NB4 (cell line): ENCODE measurements around the gene FABP3.

Source experiments
- DNase-seq: peaks from one replicate; pipeline ENCODE4 v3.0.0; 2010; ENCODE audit warnings: low read depth
- H3K4me3 ChIP-seq: one replicate; pipeline ENCODE4 v1.5.1; 2011; ENCODE audit warnings: mild to moderate bottlenecking, low read depth, low read length, moderate library complexity
- CTCF ChIP-seq: IDR thresholded peaks from one replicate; pipeline ENCODE4 v1.5.1; 2012; ENCODE audit warnings: low read depth, low read length
- MAX ChIP-seq: IDR thresholded peaks from 2 replicates; pipeline ENCODE4 v1.6.1; 2011; ENCODE audit warnings: low read depth, low read length
- MYC ChIP-seq: IDR thresholded peaks from 2 replicates; pipeline ENCODE4 v1.6.1; 2011; ENCODE audit warnings: low read depth, low read length
- POLR2A ChIP-seq: IDR thresholded peaks from 2 replicates; pipeline ENCODE4 v1.6.1; 2011; ENCODE audit warnings: mild to moderate bottlenecking; ENCODE audit not compliant: insufficient read length; ENCODE audit errors: extremely low read depth

The FABP3 gene

GRCh38 chr1:31356427-31356826 lies 16.4 kb downstream of the FABP3 start:
- no peak for DNase-seq
- no peak overlapping the region for H3K4me3 ChIP-seq
- TF ChIP-seq CTCF = no peak
- TF ChIP-seq MYC = no peak
- TF ChIP-seq POLR2A = no peak
- no peak for TF ChIP-seq MAX

- TF ChIP-seq CTCF (no peak), MYC (no peak), POLR2A (no peak), MAX (no peak)
- no peak for DNase-seq
These were observed 18.6 kb downstream of the FABP3 start for GRCh38 chr1:31354283-31354682.

GRCh38 chr1:31348449-31348848 lies 24.4 kb downstream of the FABP3 start:
- H3K4me3 ChIP-seq = no peak overlapping the region
- TF ChIP-seq MAX (no peak), POLR2A (no peak), MYC (no peak), CTCF (no peak)
- DNase-seq = no peak

More at GRCh38 chr1:31354283-31354682, 18.6 kb downstream of the FABP3 start:
- no peak overlapping the region for H3K4me3 ChIP-seq

- no peak overlapping the region for H3K4me3 ChIP-seq
- no peak for TF ChIP-seq MYC
- no peak for DNase-seq
These were observed 26.1 kb downstream of the FABP3 start for GRCh38 chr1:31346785-31347184.

GRCh38 chr1:31345635-31346034 lies 27.2 kb downstream of the FABP3 start:
- no peak for TF ChIP-seq MAX
- TF ChIP-seq POLR2A = no peak
- no peak for TF ChIP-seq CTCF
- no peak for TF ChIP-seq MYC
- H3K4me3 ChIP-seq = no peak overlapping the region
- no peak for DNase-seq

GRCh38 chr1:31344503-31344902 lies 28.4 kb downstream of the FABP3 start:
- H3K4me3 ChIP-seq = no peak overlapping the region
- no peak for DNase-seq
- TF ChIP-seq POLR2A (no peak), MYC (no peak), MAX (no peak), CTCF (no peak)
